HepG2 (cell line): ENCODE results near the gene PTPN18. TPM values are rescaled to one million over a fixed set of nuclear protein-coding genes. Genes with fewer than 3 reads are reported as not detected.
A peak's percentile ranks its signal among the peaks of the same experiment; 100 is the strongest.

Source experiments
- CAMTA2 ChIP-seq: sonication (generic); formaldehyde crosslinking; IDR thresholded peaks from 2 replicates; pipeline ENCODE4 v1.4.0; 2020; ENCODE audit warnings: mild to moderate bottlenecking, missing genetic modification reagents, borderline replicate concordance
- CBX1 ChIP-seq: IDR thresholded peaks from one replicate; pipeline ENCODE4 v1.6.1; 2016; ENCODE audit warnings: antibody characterized with exemption, low read depth
- DNMT1 ChIP-seq: sonication (generic); formaldehyde crosslinking; IDR thresholded peaks from 2 replicates; pipeline ENCODE4 v1.5.1; 2020; ENCODE audit warnings: mild to moderate bottlenecking, missing genetic modification reagents
- MIER3 ChIP-seq: IDR thresholded peaks from 2 replicates; pipeline ENCODE4 v1.6.1; 2016; ENCODE audit warnings: missing compliant biosample characterization, borderline replicate concordance
- NFIB ChIP-seq: sonication (generic); formaldehyde crosslinking; IDR thresholded peaks from 2 replicates; pipeline ENCODE4 v1.9.0; 2021; ENCODE audit warnings: missing genetic modification reagents, mild to moderate bottlenecking, borderline replicate concordance
- RFXANK ChIP-seq: IDR thresholded peaks from 2 replicates; pipeline ENCODE4 v1.6.1; 2016
- SAP130 ChIP-seq: IDR thresholded peaks from 2 replicates; pipeline ENCODE4 v1.6.1; 2016; ENCODE audit warnings: low read depth
- SRSF9 ChIP-seq: fragments of 200-400 bp; formaldehyde crosslinking; IDR thresholded peaks from 2 replicates; pipeline ENCODE4 v1.6.1; 2018; ENCODE audit warnings: borderline replicate concordance, mild to moderate bottlenecking, low read depth, low read length; ENCODE audit not compliant: insufficient read depth, poor library complexity, severe bottlenecking
- TARDBP ChIP-seq: sonication (generic); formaldehyde crosslinking; IDR thresholded peaks from 2 replicates; pipeline ENCODE4 v1.8.0; 2022; ENCODE audit warnings: mild to moderate bottlenecking, missing genetic modification reagents
- TBL1XR1 ChIP-seq: fragments of 150-350 bp; IDR thresholded peaks from 2 replicates; pipeline ENCODE4 v1.6.1; 2014; ENCODE audit warnings: borderline replicate concordance, low read length; ENCODE audit not compliant: partially characterized antibody
- XRCC5 ChIP-seq: fragments of 200-400 bp; formaldehyde crosslinking; optimal IDR thresholded peaks from 2 replicates; pipeline ENCODE3; 2017; ENCODE audit warnings: mild to moderate bottlenecking, low read length
- ZIK1 ChIP-seq: sonication (generic); formaldehyde crosslinking; IDR thresholded peaks from 2 replicates; pipeline ENCODE4 v1.5.0; 2020; ENCODE audit warnings: mild to moderate bottlenecking, low read depth, missing genetic modification reagents, borderline replicate concordance
- ZNF30 ChIP-seq: sonication (generic); formaldehyde crosslinking; IDR thresholded peaks from 2 replicates; pipeline ENCODE4 v1.5.0; 2020; ENCODE audit warnings: mild to moderate bottlenecking, missing genetic modification reagents
- ZNF329 ChIP-seq: sonication (generic); formaldehyde crosslinking; IDR thresholded peaks from 2 replicates; pipeline ENCODE4 v1.9.0; 2021; ENCODE audit warnings: low read depth, mild to moderate bottlenecking, missing genetic modification reagents
- ZNF430 ChIP-seq: sonication (generic); formaldehyde crosslinking; IDR thresholded peaks from 2 replicates; pipeline ENCODE4 v1.9.0; 2021; ENCODE audit warnings: mild to moderate bottlenecking, missing genetic modification reagents
- ZNF749 ChIP-seq: sonication (generic); formaldehyde crosslinking; IDR thresholded peaks from 2 replicates; pipeline ENCODE4 v1.8.0; 2022; ENCODE audit warnings: mild to moderate bottlenecking, missing genetic modification reagents, moderate library complexity, borderline replicate concordance
- ZNF773 ChIP-seq: sonication (generic); formaldehyde crosslinking; IDR thresholded peaks from 2 replicates; pipeline ENCODE4 v1.4.0; 2020; ENCODE audit warnings: missing genetic modification reagents, borderline replicate concordance
- ZNF883 ChIP-seq: sonication (generic); formaldehyde crosslinking; IDR thresholded peaks from 2 replicates; pipeline ENCODE4 v1.5.1; 2020; ENCODE audit warnings: mild to moderate bottlenecking, missing genetic modification reagents; ENCODE audit errors: not compliant biosample characterization
- ZSCAN9 ChIP-seq: IDR thresholded peaks from 2 replicates; pipeline ENCODE4 v1.6.1; 2016; ENCODE audit warnings: borderline replicate concordance
- polyA plus RNA-seq, 8 experiments: library from polyadenylated mRNA; depleted of rRNA in 3 of 8; stranded (reverse) in 7 of 8; unstranded in 1 of 8; fragments of >200 nt; fragmentation: Illumina TruSeq in 4 of 8; extraction: Trizol in 4 of 8; gene quantifications; 2 replicates each; pipeline versions ENCODE4 v1.2.1 to v1.2.3, GENCODE V29; 2011 to 2016; ENCODE audit warnings: low read depth in 4 of 8, missing spikeins in 1 of 8, mixed read lengths in 1 of 8; ENCODE audit not compliant: insufficient read depth in 1 of 8
- total RNA-seq, 5 experiments: library from RNA; depleted of rRNA; stranded (reverse); fragments of >200 nt; fragmentation: Illumina TruSeq; extraction: Trizol; gene quantifications; 2 replicates each; pipeline ENCODE4 v1.2.3, GENCODE V29; 2016; ENCODE audit warnings: low read depth in 1 of 5
- TF ChIP-seq, protein P1 (sequence below): sonication (generic); formaldehyde crosslinking; IDR thresholded peaks from 2 replicates; pipeline ENCODE4 v1.8.1; 2022; ENCODE audit warnings: low read depth, mild to moderate bottlenecking, missing genetic modification reagents
- TF ChIP-seq, protein P2 (sequence below): sonication (generic); formaldehyde crosslinking; IDR thresholded peaks from 2 replicates; pipeline ENCODE4 v1.9.0; 2021; ENCODE audit warnings: missing genetic modification reagents, mild to moderate bottlenecking, borderline replicate concordance
- TF ChIP-seq, protein P3 (sequence below): sonication (generic); formaldehyde crosslinking; IDR thresholded peaks from 2 replicates; pipeline ENCODE4 v1.5.0; 2020; ENCODE audit warnings: mild to moderate bottlenecking, missing genetic modification reagents
- TF ChIP-seq, protein P4 (sequence below): sonication (generic); formaldehyde crosslinking; IDR thresholded peaks from 2 replicates; pipeline ENCODE4 v1.4.0; 2020; ENCODE audit warnings: mild to moderate bottlenecking, missing genetic modification reagents

PTPN18 gene
- total and polyA plus RNA-seq, 2 of the 13 experiments (the other 11 are each of a cell fraction or from before 2014, with no cell fraction given) = 14.8 to 39.6 TPM

DNA sequence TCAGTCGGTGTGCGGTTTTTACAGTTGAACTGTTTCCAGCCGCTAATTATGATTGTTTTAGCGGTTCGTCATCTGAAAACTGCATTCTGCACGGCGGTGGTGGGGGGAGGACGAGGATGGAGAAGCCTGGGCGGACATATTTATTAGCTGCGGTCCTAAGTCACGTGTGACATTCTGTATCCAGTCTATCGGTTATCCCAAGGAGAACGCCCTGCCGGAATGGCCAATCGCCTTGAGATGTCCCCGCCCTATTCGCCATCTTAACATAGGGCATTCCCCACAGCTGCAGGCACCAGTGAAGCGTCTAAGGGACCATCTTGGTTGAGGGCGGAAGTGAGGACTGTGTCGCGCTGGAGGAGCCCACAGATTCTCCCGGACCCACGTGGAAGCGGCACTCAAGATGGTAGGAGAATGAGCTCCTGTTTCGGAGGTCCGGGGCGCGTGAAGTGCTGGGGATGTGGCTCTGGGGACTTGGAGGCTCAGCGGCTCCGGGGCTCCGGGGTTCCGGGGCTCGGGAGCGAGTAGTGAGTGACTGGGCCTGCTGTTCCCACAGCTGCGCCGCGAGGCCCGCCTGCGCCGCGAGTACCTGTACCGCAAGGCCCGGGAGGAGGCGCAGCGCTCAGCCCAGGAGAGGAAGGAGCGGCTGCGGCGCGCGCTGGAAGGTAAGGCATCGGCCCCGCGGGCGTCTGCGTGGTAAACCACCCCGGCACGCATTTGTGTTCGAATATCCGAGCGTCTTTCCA lies 13.2 kb upstream of the PTPN18 start, which contains the start of gene IMP4 (continued):
- TF ChIP-seq, protein P1, sequence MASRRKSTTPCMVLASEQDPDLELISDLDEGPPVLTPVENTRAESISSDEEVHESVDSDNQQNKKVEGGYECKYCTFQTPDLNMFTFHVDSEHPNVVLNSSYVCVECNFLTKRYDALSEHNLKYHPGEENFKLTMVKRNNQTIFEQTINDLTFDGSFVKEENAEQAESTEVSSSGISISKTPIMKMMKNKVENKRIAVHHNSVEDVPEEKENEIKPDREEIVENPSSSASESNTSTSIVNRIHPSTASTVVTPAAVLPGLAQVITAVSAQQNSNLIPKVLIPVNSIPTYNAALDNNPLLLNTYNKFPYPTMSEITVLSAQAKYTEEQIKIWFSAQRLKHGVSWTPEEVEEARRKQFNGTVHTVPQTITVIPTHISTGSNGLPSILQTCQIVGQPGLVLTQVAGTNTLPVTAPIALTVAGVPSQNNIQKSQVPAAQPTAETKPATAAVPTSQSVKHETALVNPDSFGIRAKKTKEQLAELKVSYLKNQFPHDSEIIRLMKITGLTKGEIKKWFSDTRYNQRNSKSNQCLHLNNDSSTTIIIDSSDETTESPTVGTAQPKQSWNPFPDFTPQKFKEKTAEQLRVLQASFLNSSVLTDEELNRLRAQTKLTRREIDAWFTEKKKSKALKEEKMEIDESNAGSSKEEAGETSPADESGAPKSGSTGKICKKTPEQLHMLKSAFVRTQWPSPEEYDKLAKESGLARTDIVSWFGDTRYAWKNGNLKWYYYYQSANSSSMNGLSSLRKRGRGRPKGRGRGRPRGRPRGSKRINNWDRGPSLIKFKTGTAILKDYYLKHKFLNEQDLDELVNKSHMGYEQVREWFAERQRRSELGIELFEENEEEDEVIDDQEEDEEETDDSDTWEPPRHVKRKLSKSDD (CRISPR knock-in tag) = peak; percentile 99
- no peak for TF ChIP-seq CBX1
- peak; percentile 86; the same call in 1 of the 2 replicates for TF ChIP-seq MIER3 (CRISPR knock-in tag)
- 0 out of 2 replicates have a peak, but pooled peaks have one; percentile 28 for TF ChIP-seq ZNF30 (CRISPR knock-in tag)
- no peak for TF ChIP-seq SRSF9
- TF ChIP-seq ZNF329 (CRISPR knock-in tag) = peak; percentile 67; the same call in 1 of the 2 replicates
- no peak for TF ChIP-seq ZNF749 (CRISPR knock-in tag)
- TF ChIP-seq, protein P2, sequence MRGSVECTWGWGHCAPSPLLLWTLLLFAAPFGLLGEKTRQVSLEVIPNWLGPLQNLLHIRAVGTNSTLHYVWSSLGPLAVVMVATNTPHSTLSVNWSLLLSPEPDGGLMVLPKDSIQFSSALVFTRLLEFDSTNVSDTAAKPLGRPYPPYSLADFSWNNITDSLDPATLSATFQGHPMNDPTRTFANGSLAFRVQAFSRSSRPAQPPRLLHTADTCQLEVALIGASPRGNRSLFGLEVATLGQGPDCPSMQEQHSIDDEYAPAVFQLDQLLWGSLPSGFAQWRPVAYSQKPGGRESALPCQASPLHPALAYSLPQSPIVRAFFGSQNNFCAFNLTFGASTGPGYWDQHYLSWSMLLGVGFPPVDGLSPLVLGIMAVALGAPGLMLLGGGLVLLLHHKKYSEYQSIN (CRISPR knock-in tag) = no peak
- TF ChIP-seq, protein P3, sequence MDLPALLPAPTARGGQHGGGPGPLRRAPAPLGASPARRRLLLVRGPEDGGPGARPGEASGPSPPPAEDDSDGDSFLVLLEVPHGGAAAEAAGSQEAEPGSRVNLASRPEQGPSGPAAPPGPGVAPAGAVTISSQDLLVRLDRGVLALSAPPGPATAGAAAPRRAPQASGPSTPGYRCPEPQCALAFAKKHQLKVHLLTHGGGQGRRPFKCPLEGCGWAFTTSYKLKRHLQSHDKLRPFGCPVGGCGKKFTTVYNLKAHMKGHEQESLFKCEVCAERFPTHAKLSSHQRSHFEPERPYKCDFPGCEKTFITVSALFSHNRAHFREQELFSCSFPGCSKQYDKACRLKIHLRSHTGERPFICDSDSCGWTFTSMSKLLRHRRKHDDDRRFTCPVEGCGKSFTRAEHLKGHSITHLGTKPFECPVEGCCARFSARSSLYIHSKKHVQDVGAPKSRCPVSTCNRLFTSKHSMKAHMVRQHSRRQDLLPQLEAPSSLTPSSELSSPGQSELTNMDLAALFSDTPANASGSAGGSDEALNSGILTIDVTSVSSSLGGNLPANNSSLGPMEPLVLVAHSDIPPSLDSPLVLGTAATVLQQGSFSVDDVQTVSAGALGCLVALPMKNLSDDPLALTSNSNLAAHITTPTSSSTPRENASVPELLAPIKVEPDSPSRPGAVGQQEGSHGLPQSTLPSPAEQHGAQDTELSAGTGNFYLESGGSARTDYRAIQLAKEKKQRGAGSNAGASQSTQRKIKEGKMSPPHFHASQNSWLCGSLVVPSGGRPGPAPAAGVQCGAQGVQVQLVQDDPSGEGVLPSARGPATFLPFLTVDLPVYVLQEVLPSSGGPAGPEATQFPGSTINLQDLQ = peak; percentile 86; the same call in 1 of the 2 replicates
- peak; percentile 84; the same call in 1 of the 2 replicates for TF ChIP-seq CAMTA2 (CRISPR knock-in tag)
- TF ChIP-seq TARDBP (CRISPR knock-in tag) = peak; percentile 94
- TF ChIP-seq TBL1XR1 = no peak
- no peak for TF ChIP-seq ZIK1 (CRISPR knock-in tag)
- peak; percentile 72 for TF ChIP-seq XRCC5
- no peak for TF ChIP-seq ZNF773 (CRISPR knock-in tag)
- peak; percentile 61; the same call in 1 of the 2 replicates for TF ChIP-seq DNMT1
- TF ChIP-seq, protein P4, sequence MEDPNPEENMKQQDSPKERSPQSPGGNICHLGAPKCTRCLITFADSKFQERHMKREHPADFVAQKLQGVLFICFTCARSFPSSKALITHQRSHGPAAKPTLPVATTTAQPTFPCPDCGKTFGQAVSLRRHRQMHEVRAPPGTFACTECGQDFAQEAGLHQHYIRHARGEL (CRISPR knock-in tag) = no peak
- peak; percentile 99 for TF ChIP-seq SAP130
- TF ChIP-seq ZNF430 (CRISPR knock-in tag) = peak; percentile 96
- no peak for TF ChIP-seq NFIB (CRISPR knock-in tag)
- TF ChIP-seq ZNF883 = peak; percentile 53
- peak; percentile 59; the same call in 1 of the 2 replicates for TF ChIP-seq ZSCAN9 (CRISPR knock-in tag)
- peak; percentile 22; the same call in 1 of the 2 replicates for TF ChIP-seq RFXANK (CRISPR knock-in tag)
